ENCODE results near the gene ABCA2.

Gene ABCA2

GRCh38 chr9:136979769-136980587, 48.1 kb downstream of the ABCA2 start:
- DNase-seq, result no peak

DNA sequence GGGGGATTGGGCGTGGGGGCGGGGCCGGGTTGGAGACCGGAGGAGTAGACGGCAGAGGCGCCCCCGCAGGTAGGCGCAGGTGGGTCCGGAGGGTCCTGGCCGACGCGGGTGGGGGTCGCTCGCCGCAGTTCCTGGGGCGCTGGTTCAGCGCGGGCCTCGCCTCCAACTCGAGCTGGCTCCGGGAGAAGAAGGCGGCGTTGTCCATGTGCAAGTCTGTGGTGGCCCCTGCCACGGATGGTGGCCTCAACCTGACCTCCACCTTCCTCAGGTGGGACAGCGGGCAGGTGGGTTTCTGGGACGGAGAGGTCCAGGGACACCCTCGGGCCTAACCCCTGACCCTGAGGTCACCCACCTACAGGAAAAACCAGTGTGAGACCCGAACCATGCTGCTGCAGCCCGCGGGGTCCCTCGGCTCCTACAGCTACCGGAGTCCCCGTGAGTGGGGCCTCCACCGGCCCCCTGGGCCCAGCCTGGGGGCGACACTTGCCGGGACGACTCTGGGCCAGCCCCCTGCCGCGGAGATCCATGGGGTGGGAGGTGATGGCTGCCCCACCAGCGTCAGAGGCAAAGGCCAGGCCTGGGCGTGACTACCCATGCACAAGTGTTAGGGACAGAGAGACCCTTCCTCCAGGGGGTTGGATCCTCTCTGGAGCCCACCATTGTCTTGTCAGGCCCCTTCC, 49.0 kb downstream of the ABCA2 start:
- no peak for DNase-seq

- peak; percentile 73 for DNase-seq
These were observed 49.8 kb downstream of the ABCA2 start for GRCh38 chr9:136978073-136978864.

GRCh38 chr9:136977649-136978072, 50.4 kb downstream of the ABCA2 start:
- no peak for DNase-seq

DNA sequence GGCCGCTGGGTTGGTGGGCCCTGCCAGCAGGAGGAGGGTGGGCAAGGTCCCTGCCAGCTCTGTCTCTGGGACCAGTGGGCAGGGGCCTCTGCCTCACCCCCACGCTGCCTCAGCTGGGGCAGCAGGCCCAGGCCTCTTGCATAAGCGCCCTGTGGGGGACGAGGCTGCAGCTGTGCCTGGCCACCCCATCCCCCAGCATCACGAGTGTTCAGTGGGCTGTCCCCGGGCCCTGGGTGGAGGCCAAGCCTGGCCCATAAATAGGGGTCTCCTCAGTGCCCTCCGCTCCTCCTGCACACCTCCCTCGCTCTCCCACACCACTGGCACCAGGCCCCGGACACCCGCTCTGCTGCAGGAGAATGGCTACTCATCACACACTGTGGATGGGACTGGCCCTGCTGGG, 50.8 kb downstream of the ABCA2 start, which contains the start of gene PTGDS:
Gene PTGDS, plus strand, starts transcription at position 282 of the 400 bp plus-strand sequence. Its CDS starts 75 bp downstream, at position 357.
- DNase-seq, result no peak

DNA sequence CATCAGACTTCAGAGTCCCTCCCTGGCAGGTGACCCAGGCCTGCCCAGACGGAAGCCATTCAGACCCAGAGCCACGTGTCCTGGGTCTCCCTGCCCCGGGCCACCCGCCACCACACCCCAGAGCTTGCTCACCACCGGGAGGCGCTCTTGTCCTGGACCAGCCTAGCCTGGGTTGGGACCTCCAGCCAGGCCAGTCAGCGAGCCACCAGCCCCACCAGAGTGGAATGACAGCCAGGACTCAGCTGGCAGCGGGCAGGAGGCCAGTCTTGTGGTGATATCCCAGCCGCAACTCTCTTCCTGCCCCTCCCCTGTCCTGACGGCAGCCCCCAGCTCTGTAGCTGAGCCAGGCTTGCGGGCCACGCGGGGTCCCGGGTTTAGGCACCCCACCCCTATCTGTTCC, 52.4 kb downstream of the ABCA2 start:
- DNase-seq, result peak; percentile 55

GRCh38 chr9:136974817-136975535, 53.1 kb downstream of the ABCA2 start:
- DNase-seq, result no peak

GRCh38 chr9:136973618-136974617, 54.1 kb downstream of the ABCA2 start:
- DNase-seq, result no peak

GRCh38 chr9:136972743-136973142, 55.3 kb downstream of the ABCA2 start:
- no peak for DNase-seq

GRCh38 chr9:136972335-136972734, 55.7 kb downstream of the ABCA2 start:
- DNase-seq, result no peak

DNA sequence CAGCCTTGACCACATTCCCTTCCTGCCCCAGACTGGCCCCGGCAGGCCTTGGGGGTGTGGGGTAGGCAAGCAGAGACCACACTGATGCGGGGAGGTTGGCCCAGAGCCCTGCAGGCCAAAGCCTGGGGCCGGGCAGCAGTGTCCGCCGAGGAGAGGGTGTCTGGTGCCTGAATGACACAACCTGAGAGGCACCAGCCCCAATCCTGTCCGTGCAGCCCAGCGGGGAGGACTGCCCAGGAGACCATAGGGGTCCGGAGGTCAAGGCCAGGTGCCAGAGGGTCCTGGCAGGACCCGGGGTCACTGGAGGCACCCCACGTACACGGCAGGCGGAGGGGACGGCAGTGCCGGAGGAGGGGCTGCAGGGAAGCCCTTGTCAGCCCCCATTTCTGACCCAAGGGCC, 56.3 kb downstream of the ABCA2 start:
- DNase-seq, result no peak

GRCh38 chr9:136970361-136970760, 57.7 kb downstream of the ABCA2 start:
- DNase-seq, result no peak

DNA sequence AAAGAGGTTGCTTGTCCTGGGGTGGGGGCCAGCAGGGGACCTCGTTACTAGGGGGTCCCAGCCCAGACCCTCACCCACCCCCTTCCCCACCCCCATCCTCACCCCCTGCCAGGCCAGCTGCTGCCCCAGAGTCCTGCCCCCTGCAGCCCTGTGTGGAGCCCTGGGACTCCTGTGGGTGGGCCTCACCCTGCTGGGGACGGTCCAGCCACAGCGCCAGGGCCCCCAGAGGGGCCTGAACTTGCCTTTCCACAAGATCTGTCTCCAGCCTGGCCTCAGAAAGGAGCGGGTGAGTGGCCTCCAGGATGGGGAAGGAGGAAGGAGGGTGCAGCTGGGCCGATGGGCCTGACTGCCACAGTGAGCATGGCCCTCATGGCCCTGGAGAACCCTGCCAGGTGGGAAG, 58.3 kb downstream of the ABCA2 start:
- DNase-seq, result no peak

- no peak for DNase-seq
These were observed 58.9 kb downstream of the ABCA2 start for GRCh38 chr9:136969150-136969549.

- DNase-seq, result no peak
These were observed 59.5 kb downstream of the ABCA2 start for GRCh38 chr9:136968333-136969127.

DNA sequence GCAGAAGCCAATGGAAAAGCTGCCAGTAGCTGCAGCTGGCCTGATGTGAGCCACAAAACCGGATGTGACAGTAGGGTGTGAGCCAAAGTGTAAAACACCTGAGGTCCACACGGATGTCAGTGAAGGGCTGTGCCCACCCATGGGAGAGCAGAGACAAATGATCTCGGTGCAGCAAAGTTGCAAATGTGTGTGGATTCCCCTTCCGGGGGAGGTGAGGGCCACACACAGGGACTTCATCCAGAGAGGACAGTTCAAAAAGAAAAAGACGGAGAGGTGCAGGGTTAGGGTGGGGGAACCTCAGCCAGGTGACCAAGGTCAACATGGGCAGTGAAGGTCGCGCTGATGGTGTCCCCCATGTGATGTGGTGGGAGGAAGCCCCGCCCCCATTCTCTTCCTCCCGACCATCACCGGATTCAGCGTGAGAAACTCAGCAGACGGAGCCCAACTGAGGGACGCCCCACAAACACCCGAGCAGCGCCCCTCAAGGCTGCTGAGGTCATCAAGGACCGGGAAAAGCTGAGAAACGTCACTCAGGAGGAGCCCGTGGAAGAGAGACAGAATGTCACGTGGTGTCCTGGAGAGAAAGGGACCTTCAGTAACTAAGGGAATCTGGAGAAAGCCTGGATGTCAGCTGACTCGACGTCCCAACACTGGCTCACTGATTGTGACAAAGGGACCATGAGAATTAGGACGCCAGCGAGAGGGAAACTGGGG, 62.1 kb downstream of the ABCA2 start:
- DNase-seq, result no peak

DNA sequence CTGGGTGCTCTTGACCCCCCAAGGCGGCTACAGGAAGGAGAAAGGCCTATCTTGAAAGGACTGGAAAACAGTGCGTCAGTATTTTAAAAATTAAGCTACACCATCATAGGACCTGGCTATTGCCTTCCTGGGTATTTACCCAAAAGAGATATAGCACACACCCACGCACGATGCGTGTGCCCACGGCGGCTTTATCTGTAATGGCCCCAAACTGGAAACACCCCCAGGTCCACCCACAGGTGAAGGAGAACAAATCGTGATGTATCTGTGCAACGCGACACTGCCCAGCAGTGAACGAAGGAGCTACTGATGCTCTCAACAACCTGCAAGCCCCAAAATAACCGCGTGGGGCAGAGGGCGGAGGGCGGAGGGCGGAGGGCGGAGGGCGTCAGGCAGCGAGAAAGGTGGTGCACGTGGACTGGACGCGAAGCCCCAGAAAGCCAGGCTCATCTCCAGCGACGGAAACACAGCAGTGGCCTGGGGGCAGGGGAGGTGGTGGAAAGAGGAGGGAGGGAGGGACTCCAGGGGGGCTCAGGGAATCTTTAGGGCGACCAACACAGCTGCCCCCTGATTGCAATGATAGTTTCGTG, 63.1 kb downstream of the ABCA2 start:
- no peak for DNase-seq

- DNase-seq, result no peak
These were observed 63.8 kb downstream of the ABCA2 start for GRCh38 chr9:136964171-136964689.

GRCh38 chr9:136963751-136964150, 64.3 kb downstream of the ABCA2 start:
- no peak for DNase-seq

Data from stimulated activated CD4-positive, alpha-beta T cell treated with anti-CD3 and anti-CD28 coated beads, Interleukin-15, amount 100 ng/mL, for 24 hours (primary cell).